Fibroblast of the conjunctiva (primary cell): ENCODE results near the gene LOXL3.

Source experiments
- DNase-seq: peaks from one replicate; pipeline ENCODE4 v3.0.0-alpha.2; 2010; ENCODE audit warnings: low read depth

The LOXL3 gene

GRCh38 chr2:74551942-74552913 is 1.5 kb downstream of the LOXL3 start:
- DNase-seq: no peak

GRCh38 chr2:74551530-74551929 is 2.2 kb downstream of the LOXL3 start:
- no peak for DNase-seq

GRCh38 chr2:74550231-74550630 is 3.5 kb downstream of the LOXL3 start:
- DNase-seq: no peak

GRCh38 chr2:74548900-74549826 is 4.6 kb downstream of the LOXL3 start:
- DNase-seq: no peak

- no peak for DNase-seq
These were observed 5.3 kb downstream of the LOXL3 start for GRCh38 chr2:74548285-74548899.

GRCh38 chr2:74546004-74546403 is 7.7 kb downstream of the LOXL3 start:
- DNase-seq: no peak

GRCh38 chr2:74544634-74545033 is 9.1 kb downstream of the LOXL3 start:
- DNase-seq: no peak

GRCh38 chr2:74542978-74543377 is 10.8 kb downstream of the LOXL3 start:
- no peak for DNase-seq

- DNase-seq: no peak
These were observed 13.5 kb downstream of the LOXL3 start for GRCh38 chr2:74540291-74540690.

GRCh38 chr2:74538881-74539339 is 14.8 kb downstream of the LOXL3 start:
- DNase-seq: no peak

GRCh38 chr2:74537140-74537539 is 16.6 kb downstream of the LOXL3 start:
- DNase-seq: no peak

GRCh38 chr2:74536166-74536950 is 17.4 kb downstream of the LOXL3 start:
- no peak for DNase-seq

GRCh38 chr2:74535440-74535965 is 18.2 kb downstream of the LOXL3 start:
- no peak for DNase-seq

GRCh38 chr2:74534411-74534810 is 19.3 kb downstream of the LOXL3 start:
- no peak for DNase-seq

GRCh38 chr2:74533464-74533863 is 20.3 kb downstream of the LOXL3 start:
- DNase-seq: no peak

- DNase-seq: peak; percentile 64
These were observed 21.5 kb downstream of the LOXL3 start for GRCh38 chr2:74532222-74532621.

GRCh38 chr2:74531666-74532065 is 22.1 kb downstream of the LOXL3 start:
- no peak for DNase-seq

GRCh38 chr2:74530239-74531187 is 23.2 kb downstream of the LOXL3 start:
- DNase-seq: no peak

- DNase-seq: peak; percentile 99
These were observed 24.1 kb downstream of the LOXL3 start, which contains the start of the genes AUP1 and HTRA2 for GRCh38 chr2:74529357-74530238. TSS of gene AUP1 (minus strand) at chr2:74529706. CDS start at chr2:74529629, 77 bp downstream. TSS of gene HTRA2 (plus strand) at chr2:74529933. CDS start at chr2:74530007, 74 bp downstream.
